Measurements from ENCODE around the gene NADK2. TPM values are rescaled to one million over a fixed set of nuclear protein-coding genes. Genes with fewer than 3 reads are reported as not detected.
"Not testable (repeated sequence)": the region's sequence is repeated elsewhere in the genome, so short reads cannot be mapped to it uniquely, and the experiment has no call there.

NADK2 gene, protein sequence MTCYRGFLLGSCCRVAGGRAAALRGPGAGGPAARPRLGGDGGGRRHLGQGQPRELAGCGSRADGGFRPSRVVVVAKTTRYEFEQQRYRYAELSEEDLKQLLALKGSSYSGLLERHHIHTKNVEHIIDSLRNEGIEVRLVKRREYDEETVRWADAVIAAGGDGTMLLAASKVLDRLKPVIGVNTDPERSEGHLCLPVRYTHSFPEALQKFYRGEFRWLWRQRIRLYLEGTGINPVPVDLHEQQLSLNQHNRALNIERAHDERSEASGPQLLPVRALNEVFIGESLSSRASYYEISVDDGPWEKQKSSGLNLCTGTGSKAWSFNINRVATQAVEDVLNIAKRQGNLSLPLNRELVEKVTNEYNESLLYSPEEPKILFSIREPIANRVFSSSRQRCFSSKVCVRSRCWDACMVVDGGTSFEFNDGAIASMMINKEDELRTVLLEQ
- total RNA-seq, result 21.1 TPM
- long read RNA-seq, transcript NADK2-202 (12 exons, 2,243 nt), result major isoform, 19 of 28 reads
- long read RNA-seq, partial matches to known transcripts, result 0 of 28 reads
- long read RNA-seq, other reads (novel, unspliced or antisense), result 8 of 28 reads

- no peaks in the 10 kb centered on the region for H3K27me3 ChIP-seq
- H3K4me3 ChIP-seq, result peak within 1 kb of the TSS; percentile 83
- peak; percentile 70 for TF ChIP-seq CTCF (IDR thresholded peaks at IDR 0.05)
- H3K4me1 ChIP-seq, result peaks cover 34% of the 10 kb centered on the region
- intact Hi-C loops (cut with DNase I), result no loop called here
- no peaks in the 10 kb centered on the region for H3K9me3 ChIP-seq
- H3K36me3 ChIP-seq, result no peaks in the 10 kb centered on the region
- ATAC-seq (peak; percentile 95), DNase-seq (peak; percentile 98)
- H3K27ac ChIP-seq, result peak within 1 kb of the TSS; percentile 95
These were observed at the start of gene NADK2 for GRCh38 chr5:36241631-36242533. Gene NADK2 (minus strand): TSS chr5:36241925. CDS start chr5:36241798, 127 bp downstream.

- no peak for ATAC-seq
- Histone ChIP-seq H3K27ac (no peak overlapping the region), H3K36me3 (no peaks in the 10 kb centered on the region), H3K4me3 (no peak overlapping the region), H3K4me1 (no peaks in the 10 kb centered on the region), H3K27me3 (no peaks in the 10 kb centered on the region), H3K9me3 (no peaks in the 10 kb centered on the region)
- DNase-seq, result no peak
- no peak for TF ChIP-seq CTCF (IDR thresholded peaks at IDR 0.05)
- intact Hi-C loops (cut with DNase I), result no loop called here
These were observed 44.3 kb upstream of the NADK2 start for GRCh38 chr5:36285837-36286615.

DNA sequence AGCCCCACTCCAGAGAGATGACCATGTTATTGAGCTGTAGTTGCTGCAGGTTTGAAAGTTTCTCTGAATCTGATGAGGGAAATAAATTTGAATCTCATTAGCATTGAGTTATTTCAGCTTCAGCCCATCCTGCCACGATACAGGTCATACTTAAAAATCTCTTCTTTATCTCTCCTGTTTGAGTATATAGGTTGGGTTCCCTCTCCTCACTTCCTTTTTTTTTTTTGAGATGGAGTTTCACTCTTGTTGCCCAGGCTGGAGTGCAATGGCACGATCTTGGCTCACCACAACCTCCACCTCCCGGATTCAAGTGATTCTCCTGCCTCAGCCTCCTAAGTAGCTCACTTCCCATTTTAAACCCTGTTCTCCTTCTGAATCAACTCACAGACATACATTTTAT is 42.0 kb upstream of the NADK2 start:
- H3K4me1 ChIP-seq; ATAC-seq; H3K27ac ChIP-seq; H3K27me3 ChIP-seq; H3K4me3 ChIP-seq; H3K36me3 ChIP-seq; H3K9me3 ChIP-seq; intact Hi-C loops (cut with DNase I); DNase-seq: not testable (repeated sequence)

- ATAC-seq (no peak), DNase-seq (no peak)
- Histone ChIP-seq H3K27ac (no peak overlapping the region), H3K9me3 (no peaks in the 10 kb centered on the region), H3K4me1 (no peaks in the 10 kb centered on the region), H3K36me3 (no peaks in the 10 kb centered on the region), H3K4me3 (no peak overlapping the region), H3K27me3 (no peaks in the 10 kb centered on the region)
- intact Hi-C loops (cut with DNase I), result no loop called here
- TF ChIP-seq CTCF (IDR thresholded peaks at IDR 0.05), result no peak
These were observed 39.9 kb upstream of the NADK2 start for GRCh38 chr5:36281626-36282025.

DNA sequence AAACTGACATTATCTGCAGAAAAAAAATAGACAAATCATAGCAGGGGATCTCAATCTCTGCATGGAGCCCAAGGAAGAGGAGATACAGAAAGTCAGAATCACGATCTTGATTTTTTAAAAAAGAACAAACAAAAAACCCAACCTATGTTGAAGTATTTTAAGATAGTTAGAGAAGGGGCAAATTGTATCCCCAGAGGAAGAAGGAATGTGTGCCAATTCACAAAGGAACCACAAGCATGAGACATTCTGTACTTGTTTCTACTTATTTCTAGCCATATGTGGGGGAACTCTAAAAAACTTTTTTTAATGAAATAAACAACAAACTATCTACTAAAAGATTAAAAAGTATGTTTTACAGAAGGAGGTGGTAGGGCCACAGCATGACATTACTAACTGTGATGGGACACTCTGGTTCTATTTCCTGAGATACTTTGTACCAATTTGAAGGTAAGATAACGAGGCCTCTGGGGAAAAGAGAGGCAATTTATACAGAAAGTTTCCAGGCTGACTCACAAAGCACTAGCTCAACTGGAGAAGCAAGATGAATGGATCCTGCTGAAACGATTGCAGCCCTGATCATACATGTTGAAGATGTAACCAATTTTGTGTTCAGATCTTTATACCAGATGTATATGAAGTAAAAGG is 37.5 kb upstream of the NADK2 start:
- Histone ChIP-seq H3K27me3 (no peaks in the 10 kb centered on the region), H3K36me3 (no peaks in the 10 kb centered on the region), H3K4me1 (peaks cover 2% of the 10 kb centered on the region), H3K4me3 (no peak overlapping the region), H3K9me3 (no peaks in the 10 kb centered on the region), H3K27ac (peak overlapping the region; percentile 27)
- DNase-seq (no peak), ATAC-seq (no peak)
- intact Hi-C loops (cut with DNase I), result no loop called here
- no peak for TF ChIP-seq CTCF (IDR thresholded peaks at IDR 0.05)
